Cardiac muscle cell (in vitro differentiated cells and primary cell): ENCODE data around the gene TANGO6. TPM values are rescaled to one million over a fixed set of nuclear protein-coding genes. Genes with fewer than 3 reads are reported as not detected.

ENCODE experiments used
- DNase-seq, 2 donors: peaks; one replicate each; pipeline versions ENCODE4 v3.0.0 to v3.0.0-alpha.2; 2010 to 2017; ENCODE audit warnings: low read depth in 1 of 2, low spot score in 1 of 2
- H3K27ac ChIP-seq: fragments of 200-600 bp; sonication (generic); 2 replicates; pipeline ENCODE4 v1.5.1; 2016
- H3K27me3 ChIP-seq: fragments of 200-600 bp; sonication (generic); 2 replicates; pipeline ENCODE4 v1.6.0; 2016; ENCODE audit warnings: control low read depth
- H3K36me3 ChIP-seq: fragments of 200-600 bp; sonication (generic); 2 replicates; pipeline ENCODE4 v1.5.1; 2016; ENCODE audit warnings: control low read depth
- H3K4me1 ChIP-seq: fragments of 200-600 bp; sonication (generic); 2 replicates; pipeline ENCODE4 v1.8.1; 2017; ENCODE audit warnings: low read depth, mild to moderate bottlenecking, mixed run types
- H3K4me3 ChIP-seq: fragments of 200-600 bp; sonication (generic); 2 replicates; pipeline ENCODE4 v1.5.1; 2016; ENCODE audit warnings: mild to moderate bottlenecking
- H3K9me3 ChIP-seq: fragments of 200-600 bp; sonication (generic); 2 replicates; pipeline ENCODE4 v1.5.1; 2017; ENCODE audit warnings: low read depth, mild to moderate bottlenecking, control low read depth
- CTCF ChIP-seq: IDR thresholded peaks from 2 replicates; pipeline ENCODE4 v1.5.1; 2012; ENCODE audit warnings: low read depth, mild to moderate bottlenecking, low read length
- polyA plus RNA-seq: library from polyadenylated mRNA; unstranded; fragments of >200 nt; fragmentation: Nextera tagmentation; extraction: Ambion mirVana; gene quantifications from 2 replicates; pipeline ENCODE4 v1.2.1, GENCODE V29; 2016
- total RNA-seq: library from RNA; depleted of rRNA; stranded (reverse); fragments of >200 nt; gene quantifications from 2 replicates; pipeline ENCODE4 v1.2.3, GENCODE V29; 2016

Gene TANGO6
- 8.8 and 8.9 TPM in 2 replicates for total RNA-seq
- polyA plus RNA-seq: 4.8 and 5.4 TPM in 2 replicates

- peak within 1 kb of the TSS; percentile 75 for H3K4me3 ChIP-seq
- peak; percentile 36 for TF ChIP-seq CTCF
- H3K27ac ChIP-seq: peak within 1 kb of the TSS; percentile 86
- no peaks in the 10 kb centered on the region for H3K27me3 ChIP-seq
- no peaks in the 10 kb centered on the region for H3K4me1 ChIP-seq
- H3K9me3 ChIP-seq: no peaks in the 10 kb centered on the region
- no peaks in the 10 kb centered on the region for H3K36me3 ChIP-seq
- DNase-seq: peak; percentile 83 to 91
These were observed at the start of gene TANGO6 for GRCh38 chr16:68843482-68844210. Gene TANGO6 (plus strand): TSS chr16:68843531. CDS start chr16:68843618, 87 bp downstream.

- H3K4me3 ChIP-seq: no peak overlapping the region
- no peak for TF ChIP-seq CTCF
- H3K4me1 ChIP-seq: peaks cover 9% of the 10 kb centered on the region
- H3K27me3 ChIP-seq: no peaks in the 10 kb centered on the region
- DNase-seq: no peak
- H3K9me3 ChIP-seq: no peaks in the 10 kb centered on the region
- no peak overlapping the region for H3K27ac ChIP-seq
- no peaks in the 10 kb centered on the region for H3K36me3 ChIP-seq
These were observed 44.9 kb upstream of the TANGO6 start for GRCh38 chr16:68798398-68798797.

GRCh38 chr16:68800257-68800875 lies 43.0 kb upstream of the TANGO6 start:
- Histone ChIP-seq H3K9me3 (no peaks in the 10 kb centered on the region), H3K36me3 (no peaks in the 10 kb centered on the region), H3K4me3 (no peak overlapping the region), H3K4me1 (peaks cover 9% of the 10 kb centered on the region), H3K27ac (no peak overlapping the region), H3K27me3 (no peaks in the 10 kb centered on the region)
- peak; percentile 87 for TF ChIP-seq CTCF
- peak; percentile 84 to 96 for DNase-seq

- H3K4me3 ChIP-seq: no peak overlapping the region
- DNase-seq: peak in 1 of 2 donors; percentile 94
These were observed 41.1 kb upstream of the TANGO6 start for GRCh38 chr16:68802190-68802589.

GRCh38 chr16:68806422-68806821 lies 36.9 kb upstream of the TANGO6 start:
- DNase-seq: no peak
- Histone ChIP-seq H3K27ac (no peak overlapping the region), H3K36me3 (no peaks in the 10 kb centered on the region), H3K27me3 (no peaks in the 10 kb centered on the region), H3K9me3 (no peaks in the 10 kb centered on the region), H3K4me3 (no peak overlapping the region), H3K4me1 (no peaks in the 10 kb centered on the region)
- no peak for TF ChIP-seq CTCF

More at GRCh38 chr16:68802190-68802589, 41.1 kb upstream of the TANGO6 start:
- Histone ChIP-seq H3K27ac (no peak overlapping the region), H3K27me3 (no peaks in the 10 kb centered on the region), H3K36me3 (no peaks in the 10 kb centered on the region), H3K4me1 (peaks cover 9% of the 10 kb centered on the region), H3K9me3 (no peaks in the 10 kb centered on the region)
- no peak for TF ChIP-seq CTCF
